Lung (tissue), 12 donors: Measurements from ENCODE around the gene CD69. TPM values are rescaled to one million over a fixed set of nuclear protein-coding genes. Genes with fewer than 3 reads are reported as not detected.

Experiments used
- ATAC-seq: fragments of 200-7000 bp; cut with Tn5 transposase; one replicate; pipeline ENCODE4 v1.9.1; 2020; ENCODE audit warnings: moderate number of reproducible peaks; ENCODE audit not compliant: insufficient read depth, low FRiP score
- DNase-seq, 3 donors: peaks; one replicate each; pipeline ENCODE4 v3.0.0-alpha.2; 2013 to 2017
- H3K27ac ChIP-seq, 2 donors: one replicate each; pipeline ENCODE4 v1.5.1; 2013; ENCODE audit warnings: mild to moderate bottlenecking in 2 of 2, moderate library complexity in 2 of 2, control low read depth in 1 of 2, inconsistent platforms in 1 of 2, low read depth in 1 of 2, low read length in 1 of 2
- H3K27me3 ChIP-seq, 3 donors: one replicate each; pipeline ENCODE4 v1.5.1; 2013; ENCODE audit warnings: low read length in 2 of 3; ENCODE audit not compliant: control insufficient read depth in 3 of 3, insufficient read depth in 3 of 3
- H3K36me3 ChIP-seq, 4 donors: one replicate each; pipeline ENCODE4 v1.5.1; 2013; ENCODE audit warnings: low read length in 4 of 4, mild to moderate bottlenecking in 1 of 4, moderate library complexity in 1 of 4; ENCODE audit not compliant: control insufficient read depth in 4 of 4, insufficient read depth in 4 of 4
- H3K4me1 ChIP-seq, 5 donors: one replicate each; pipeline ENCODE4 v1.5.1; 2013; ENCODE audit warnings: low read length in 5 of 5, mild to moderate bottlenecking in 2 of 5, moderate library complexity in 1 of 5; ENCODE audit not compliant: control insufficient read depth in 5 of 5, insufficient read depth in 5 of 5
- H3K4me3 ChIP-seq: one replicate; pipeline ENCODE4 v1.5.1; 2013; ENCODE audit warnings: mild to moderate bottlenecking, control low read depth, moderate library complexity
- H3K9ac ChIP-seq, 2 donors: one replicate each; pipeline ENCODE4 v1.5.1; 2013; ENCODE audit warnings: low read length in 2 of 2, control low read depth in 1 of 2; ENCODE audit not compliant: insufficient read depth in 1 of 2
- H3K9me3 ChIP-seq, 4 donors: one replicate each; pipeline ENCODE4 v1.5.1; 2013; ENCODE audit warnings: low read length in 3 of 4, mild to moderate bottlenecking in 1 of 4, moderate library complexity in 1 of 4; ENCODE audit not compliant: control insufficient read depth in 4 of 4, insufficient read depth in 3 of 4
- whole genome bisulfite sequencing, 2 donors: extraction: QIAGEN DNeasy Blood & Tissue Kit; methylation state at CpG; one replicate each; pipeline ENCODE4 v1.1.7; 2013; 5-methylcytosine and 5-hydroxymethylcytosine counted together
- polyA plus RNA-seq, 2 donors: library from polyadenylated mRNA; stranded (reverse); fragments of 200-250 nt; gene quantifications; one replicate each; pipeline ENCODE4 v1.2.1, GENCODE V29; 2013
- total RNA-seq, 2 donors: library from RNA; depleted of rRNA in 1 of 2; stranded (reverse); fragments of >200 nt in 1 of 2; gene quantifications; one replicate each; pipeline ENCODE4 v1.2.1, GENCODE V29; 2014 to 2021
- TF ChIP-seq, protein P1 (sequence below): IDR thresholded peaks from 2 replicates; pipeline ENCODE4 v1.5.1; 2012; ENCODE audit warnings: mild to moderate bottlenecking; ENCODE audit errors: control extremely low read depth, extremely low read depth
- donor health status: control.
- donor health status: control.
- donor health status: Bipolar disorder and iron deficiency.
- donor health status: healthy.
- donor health status: DM: yes; HTN: yes; CAD: no.

CD69 gene
- total and polyA plus RNA-seq, 4 donors, result 3.9 to 17.4 (median 9.7) TPM

GRCh38 chr12:9763025-9763424 is 2.3 kb upstream of the CD69 start:
- ATAC-seq, result no peak
- 28 to 55% methylated on average over 2 of the region's 2 CpGs for WGBS, 2 donors

GRCh38 chr12:9762369-9762768 is 1.7 kb upstream of the CD69 start:
- H3K9ac ChIP-seq, result no peak overlapping the region
- 97% methylated on average over 5 of the region's 5 CpGs for WGBS, 2 donors
- no peak for ATAC-seq

More at GRCh38 chr12:9763025-9763424, 2.3 kb upstream of the CD69 start:
- peaks cover 0 to 1% (median 0%) of the 10 kb centered on the region in 5 donors for H3K4me1 ChIP-seq
- no peaks in the 10 kb centered on the region for H3K27me3 ChIP-seq
- no peaks in the 10 kb centered on the region for H3K9me3 ChIP-seq
- DNase-seq, result no peak
- H3K36me3 ChIP-seq, result no peaks in the 10 kb centered on the region
- H3K4me3 ChIP-seq, result no peak overlapping the region
- no peak overlapping the region for H3K27ac ChIP-seq
- TF ChIP-seq, protein P1, sequence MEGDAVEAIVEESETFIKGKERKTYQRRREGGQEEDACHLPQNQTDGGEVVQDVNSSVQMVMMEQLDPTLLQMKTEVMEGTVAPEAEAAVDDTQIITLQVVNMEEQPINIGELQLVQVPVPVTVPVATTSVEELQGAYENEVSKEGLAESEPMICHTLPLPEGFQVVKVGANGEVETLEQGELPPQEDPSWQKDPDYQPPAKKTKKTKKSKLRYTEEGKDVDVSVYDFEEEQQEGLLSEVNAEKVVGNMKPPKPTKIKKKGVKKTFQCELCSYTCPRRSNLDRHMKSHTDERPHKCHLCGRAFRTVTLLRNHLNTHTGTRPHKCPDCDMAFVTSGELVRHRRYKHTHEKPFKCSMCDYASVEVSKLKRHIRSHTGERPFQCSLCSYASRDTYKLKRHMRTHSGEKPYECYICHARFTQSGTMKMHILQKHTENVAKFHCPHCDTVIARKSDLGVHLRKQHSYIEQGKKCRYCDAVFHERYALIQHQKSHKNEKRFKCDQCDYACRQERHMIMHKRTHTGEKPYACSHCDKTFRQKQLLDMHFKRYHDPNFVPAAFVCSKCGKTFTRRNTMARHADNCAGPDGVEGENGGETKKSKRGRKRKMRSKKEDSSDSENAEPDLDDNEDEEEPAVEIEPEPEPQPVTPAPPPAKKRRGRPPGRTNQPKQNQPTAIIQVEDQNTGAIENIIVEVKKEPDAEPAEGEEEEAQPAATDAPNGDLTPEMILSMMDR, result no peak
- H3K9ac ChIP-seq, result no peak overlapping the region

GRCh38 chr12:9761419-9761781 is 699 bp upstream of the CD69 start:
- ATAC-seq (no peak), DNase-seq (no peak)
- WGBS, 2 donors, result 28 to 41% methylated on average over 4 of the region's 4 CpGs
- no peak overlapping the region for H3K9ac ChIP-seq
- TF ChIP-seq, protein P1, result no peak
- H3K36me3 ChIP-seq, result no peaks in the 10 kb centered on the region
- H3K27me3 ChIP-seq, result no peaks in the 10 kb centered on the region
- peaks cover 0 to 1% (median 0%) of the 10 kb centered on the region in 5 donors for H3K4me1 ChIP-seq
- H3K27ac ChIP-seq, result peak overlapping the region in 1 of 2 donors; percentile 21
- H3K9me3 ChIP-seq, result no peaks in the 10 kb centered on the region
- no peak overlapping the region for H3K4me3 ChIP-seq

More at GRCh38 chr12:9762369-9762768, 1.7 kb upstream of the CD69 start:
- Histone ChIP-seq H3K27me3 (no peaks in the 10 kb centered on the region), H3K4me3 (no peak overlapping the region), H3K27ac (no peak overlapping the region), H3K4me1 (peaks cover 0 to 1% (median 0%) of the 10 kb centered on the region in 5 donors), H3K36me3 (no peaks in the 10 kb centered on the region), H3K9me3 (no peaks in the 10 kb centered on the region)
- TF ChIP-seq, protein P1, result no peak
- no peak for DNase-seq

DNA sequence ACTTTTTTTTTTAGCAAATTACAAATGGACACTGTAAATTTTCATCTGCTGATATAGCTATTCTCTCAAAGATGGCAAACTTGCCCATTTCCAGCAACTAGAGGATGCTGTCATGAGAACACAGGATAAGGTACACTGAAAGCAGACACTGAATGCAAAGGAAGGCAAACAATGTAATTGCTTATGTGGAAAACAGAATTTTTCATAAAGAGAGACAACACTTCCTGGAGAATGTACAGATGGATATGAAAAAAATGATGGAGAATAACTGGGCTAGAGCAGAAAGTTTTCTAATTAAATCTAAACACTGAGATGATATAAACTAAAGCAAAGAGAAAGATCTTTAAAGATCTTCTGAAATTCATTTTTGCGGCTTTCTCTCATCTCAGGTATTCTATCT is 581 bp downstream of the CD69 start:
- DNase-seq (no peak), ATAC-seq (no peak)
- no peak overlapping the region for H3K27ac ChIP-seq
- no peak overlapping the region for H3K9ac ChIP-seq
- no peak overlapping the region for H3K4me3 ChIP-seq
- H3K4me1 ChIP-seq, result peaks cover 0 to 1% (median 0%) of the 10 kb centered on the region in 5 donors
- peaks cover 0 to 2% (median 0%) of the 10 kb centered on the region in 3 donors for H3K27me3 ChIP-seq
- H3K9me3 ChIP-seq, result no peaks in the 10 kb centered on the region
- H3K36me3 ChIP-seq, result no peaks in the 10 kb centered on the region
- TF ChIP-seq, protein P1, result no peak
- whole genome bisulfite sequencing, 2 donors, result 41 to 76% methylated on average over 1 of the region's 1 CpG
